Sciatic nerve (tissue), 2 donors: ENCODE results near the gene CASD1. TPM values are rescaled to one million over a fixed set of nuclear protein-coding genes. Genes with fewer than 3 reads are reported as not detected.

Source experiments
- ATAC-seq: fragments of 200-7000 bp; cut with Tn5 transposase; one replicate; pipeline ENCODE4 v1.9.1; 2020; ENCODE audit warnings: mild to moderate bottlenecking, moderate library complexity
- DNase-seq: peaks from one replicate; pipeline ENCODE4 v3.0.0-alpha.2; 2020; ENCODE audit warnings: low spot score
- intact Hi-C: fragments of 100-400 bp; cut with DNase I; formaldehyde crosslinking; loops from one replicate; pipeline ENCODE4 v1.14.2; 2022
- total RNA-seq: library from RNA; stranded (reverse); fragmentation: NEBNext Ultra II Directional; extraction: Animal tissue kit (Norgen Biotek cat#: 25700); gene quantifications from one replicate; pipeline ENCODE4 v1.2.1, GENCODE V29; 2021
- donor health status: DM: no; HTN: no; CAD: no.
- donor health status: DM: no; HTN: no; CAD: no.

The CASD1 gene
- total RNA-seq: 37.1 TPM

DNA sequence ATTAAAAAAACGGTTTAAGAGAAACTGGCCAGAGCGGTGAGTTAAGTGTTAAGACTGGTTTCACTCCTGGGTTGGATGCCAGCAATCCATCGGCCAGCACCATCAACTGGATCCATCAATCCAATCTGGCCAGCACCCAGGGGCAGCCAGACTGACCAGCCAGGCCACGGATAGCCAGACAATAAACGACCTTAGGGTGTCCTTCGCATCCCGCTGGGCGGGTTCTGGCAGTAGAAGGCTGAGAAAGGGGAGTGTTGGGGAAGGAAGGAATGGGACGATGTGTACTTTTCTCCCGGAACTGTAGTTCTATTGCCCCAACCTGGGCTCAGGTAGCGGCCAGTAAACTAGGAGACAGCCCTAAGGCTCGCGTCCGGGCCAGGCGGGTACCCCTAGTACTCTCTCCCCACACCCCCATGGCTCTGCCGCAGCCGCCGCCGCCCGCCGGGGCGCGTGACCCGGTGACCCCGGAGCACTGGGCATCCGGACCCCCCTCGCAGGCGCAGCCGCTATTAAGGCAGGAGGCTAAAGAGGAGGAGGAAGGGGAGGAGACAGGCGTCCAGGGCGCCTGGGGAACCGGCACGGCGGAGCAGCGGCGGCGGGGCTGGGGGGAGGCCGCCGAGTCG is at the start of gene CASD1:
CASD1 (plus strand) TSS at position 546 of the 623 bp plus-strand sequence. CDS start 276 bp downstream, outside the sequence.
- ATAC-seq (peak; percentile 76), DNase-seq (peak; percentile 71)
- intact Hi-C loops: no loop called here

DNA sequence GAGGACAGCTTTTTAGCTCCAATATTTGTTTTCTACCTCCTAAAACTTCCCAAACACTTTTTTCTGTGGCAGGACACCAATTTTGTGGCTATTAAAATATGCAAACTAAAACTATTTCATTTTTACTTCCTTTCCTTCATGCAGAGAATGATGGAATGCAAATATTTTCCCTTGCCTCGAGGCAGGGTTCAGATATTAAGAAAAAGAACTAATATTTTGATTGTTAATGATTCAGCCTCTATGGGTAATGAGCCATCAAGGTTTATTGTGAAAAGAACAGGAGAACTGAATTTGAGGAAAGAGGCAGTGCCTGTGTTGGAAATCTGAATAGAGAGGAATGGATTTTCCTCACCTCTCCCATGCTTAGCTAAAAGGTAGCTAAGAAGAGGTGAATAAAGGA is 43.1 kb upstream of the CASD1 start:
- intact Hi-C loops: no loop called here
- no peak for ATAC-seq

GRCh38 chr7:94471604-94472003 is 38.0 kb upstream of the CASD1 start:
- no peak for ATAC-seq
- DNase-seq: no peak
- intact Hi-C loops: no loop called here

More for the DNA sequence above, 43.1 kb upstream of the CASD1 start:
- no peak for DNase-seq

- no peak for ATAC-seq
- no peak for DNase-seq
- intact Hi-C loops: no loop called here
Measured at GRCh38 chr7:94472608-94473007, 37.0 kb upstream of the CASD1 start.

- ATAC-seq (no peak), DNase-seq (no peak)
- intact Hi-C loops: no loop called here
Measured at GRCh38 chr7:94476251-94476840, 33.3 kb upstream of the CASD1 start.

GRCh38 chr7:94477878-94478277 is 31.7 kb upstream of the CASD1 start:
- intact Hi-C loops: no loop called here
- ATAC-seq: no peak

DNA sequence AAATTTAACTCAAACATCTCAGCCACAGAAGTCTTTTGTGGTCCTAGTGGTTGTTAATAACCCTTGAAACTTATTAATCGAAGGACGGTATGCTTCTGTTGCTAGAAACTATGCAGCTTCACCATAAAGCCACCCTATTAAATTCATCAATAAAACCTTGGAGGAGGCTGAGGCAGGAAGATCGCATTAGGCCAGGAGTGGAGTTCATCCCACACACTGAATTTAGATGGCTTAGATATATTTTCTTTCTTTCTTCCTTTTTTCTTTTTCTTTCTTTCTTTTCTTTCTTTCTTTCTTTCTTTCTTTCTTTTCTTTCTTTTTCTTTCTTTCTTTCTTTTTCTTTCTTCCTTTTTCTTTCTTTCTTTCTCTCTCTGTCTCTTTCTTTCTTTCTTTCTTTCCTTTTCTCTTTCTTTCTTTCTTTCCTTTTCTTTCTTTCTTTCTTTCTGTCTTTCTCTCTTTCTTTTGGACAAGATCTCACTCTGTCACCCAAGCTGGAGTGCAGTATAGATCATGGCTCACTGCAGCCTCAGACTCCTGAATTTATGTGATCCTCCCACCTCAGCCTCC is 30.9 kb upstream of the CASD1 start:
- no peak for DNase-seq
- intact Hi-C loops: no loop called here
- no peak for ATAC-seq

More at GRCh38 chr7:94477878-94478277, 31.7 kb upstream of the CASD1 start:
- DNase-seq: no peak

DNA sequence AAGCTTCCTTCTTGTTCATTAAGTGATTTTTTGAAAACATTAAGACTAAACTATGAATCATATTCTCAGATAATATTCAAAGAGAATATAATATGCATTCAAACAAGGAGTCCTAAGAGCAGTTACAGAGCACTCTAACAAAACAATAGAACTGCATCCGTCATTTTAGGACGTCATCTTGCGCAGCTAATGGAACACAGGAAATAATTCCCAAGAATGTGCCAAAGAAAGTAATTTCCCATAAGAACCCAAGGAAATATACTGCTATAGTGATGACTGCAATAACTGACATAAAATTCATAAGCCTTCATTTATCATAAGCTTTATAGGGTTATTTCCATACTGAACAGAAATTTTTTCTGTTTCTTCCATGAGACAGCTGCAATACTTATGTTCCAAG is 28.3 kb upstream of the CASD1 start:
- no peak for ATAC-seq
- DNase-seq: no peak
- intact Hi-C loops: no loop called here

DNA sequence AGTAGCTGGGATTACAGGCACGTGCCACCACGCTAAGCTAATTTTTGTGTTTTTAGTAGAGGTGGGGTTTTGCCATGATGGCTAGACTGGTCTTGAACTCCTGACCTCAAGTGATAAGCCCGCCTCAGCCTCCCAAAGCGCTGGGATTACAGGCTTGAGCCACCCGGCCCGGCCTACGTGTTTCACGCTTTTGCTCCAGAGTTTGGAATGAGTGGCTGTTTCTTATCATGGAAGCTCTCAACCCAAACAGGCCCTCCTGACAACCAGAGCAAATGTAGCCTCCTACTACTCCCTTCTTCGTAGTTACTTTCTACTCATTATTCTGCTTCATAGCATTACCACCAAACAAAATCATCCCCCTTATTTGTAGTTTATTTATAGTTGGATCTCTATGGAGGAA is 26.8 kb upstream of the CASD1 start:
- DNase-seq: no peak
- ATAC-seq: no peak
- intact Hi-C loops: no loop called here

GRCh38 chr7:94483843-94484242 is 25.8 kb upstream of the CASD1 start:
- no peak for DNase-seq
- intact Hi-C loops: no loop called here
- ATAC-seq: no peak

DNA sequence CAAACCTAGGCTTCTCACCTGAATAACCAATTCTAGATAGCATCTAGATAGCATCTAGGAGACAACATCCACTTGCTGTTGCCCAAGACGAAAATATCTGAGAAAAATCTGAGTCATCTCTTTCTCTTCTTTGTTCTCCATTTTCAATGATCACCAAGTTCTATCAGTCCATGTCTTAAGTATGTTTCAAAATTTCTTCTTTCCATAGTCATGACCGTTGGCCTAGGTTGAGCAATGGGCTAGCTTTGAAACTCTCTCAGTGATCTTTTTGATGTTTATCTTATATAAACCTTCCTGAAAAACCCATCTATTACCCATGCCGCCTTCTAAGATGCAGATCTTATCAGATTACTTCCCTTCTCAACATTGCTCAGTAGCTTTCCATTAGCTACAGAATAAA is 23.4 kb upstream of the CASD1 start:
- ATAC-seq (no peak), DNase-seq (no peak)
- intact Hi-C loops: no loop called here

DNA sequence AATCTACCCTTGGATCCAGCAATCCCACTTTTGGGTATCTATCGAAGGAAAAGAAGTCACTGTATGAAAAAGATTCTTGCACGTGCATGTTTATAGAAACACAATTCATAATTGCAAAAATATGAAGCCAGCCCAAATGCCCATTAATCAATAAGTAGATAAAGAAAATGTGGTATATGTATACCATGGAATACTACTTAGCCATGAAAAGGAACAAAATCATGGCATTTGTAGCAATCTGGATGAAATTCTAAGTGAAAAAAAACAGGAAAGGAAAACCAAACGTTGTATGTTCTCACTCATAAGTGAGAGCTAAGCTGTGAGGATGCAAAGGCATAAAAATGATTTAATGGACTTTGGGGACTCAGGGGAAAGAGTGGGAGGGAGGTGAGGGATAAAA is 18.2 kb upstream of the CASD1 start:
- intact Hi-C loops: no loop called here
- no peak for ATAC-seq

GRCh38 chr7:94492601-94493000 is 17.0 kb upstream of the CASD1 start:
- ATAC-seq (no peak), DNase-seq (no peak)
- intact Hi-C loops: no loop called here

More for the DNA sequence above, 18.2 kb upstream of the CASD1 start:
- no peak for DNase-seq

GRCh38 chr7:94497874-94498670 is 11.5 kb upstream of the CASD1 start:
- intact Hi-C loops: no loop called here
- ATAC-seq: no peak
- no peak for DNase-seq

DNA sequence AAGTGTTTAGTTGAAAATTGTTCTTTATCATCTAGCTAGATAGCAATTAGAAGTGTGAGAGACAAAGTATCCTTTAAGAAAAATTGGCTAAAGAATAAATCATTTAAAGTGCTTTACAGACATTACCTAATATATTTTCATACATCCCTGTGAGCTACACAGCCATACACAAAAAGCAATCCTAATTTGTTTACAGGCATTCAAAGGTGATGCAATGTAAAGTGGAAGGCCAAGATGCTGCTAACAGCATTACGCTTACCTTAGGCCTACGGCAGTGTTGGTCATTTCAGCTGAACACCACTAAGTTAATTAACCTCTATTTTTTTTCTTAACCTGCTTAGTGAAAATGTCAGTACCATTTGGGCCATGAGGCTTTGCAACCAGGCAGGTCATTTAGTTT is 10.7 kb upstream of the CASD1 start:
- DNase-seq (no peak), ATAC-seq (no peak)
- intact Hi-C loops: no loop called here

- ATAC-seq (no peak), DNase-seq (no peak)
- intact Hi-C loops: no loop called here
Measured at GRCh38 chr7:94507462-94507861, 2.1 kb upstream of the CASD1 start.

DNA sequence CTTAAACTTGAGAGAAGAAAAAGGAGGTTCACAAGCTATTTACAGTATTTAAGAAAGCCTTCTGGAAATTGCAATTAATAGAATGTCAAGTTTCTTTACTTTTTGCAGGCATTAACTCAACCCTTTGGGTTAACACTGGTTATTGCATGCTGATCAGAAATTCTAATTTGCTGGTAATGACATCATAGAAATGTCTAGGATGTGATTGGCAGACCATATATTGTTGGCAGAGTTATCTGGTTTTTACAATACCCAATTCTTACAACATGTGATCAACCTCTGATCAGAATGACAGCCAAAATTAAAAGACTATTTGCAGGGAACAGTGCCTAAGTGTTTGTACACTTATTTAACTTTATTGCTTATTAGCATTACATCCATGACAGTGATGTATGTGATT is 1.6 kb upstream of the CASD1 start:
- DNase-seq: no peak
- intact Hi-C loops: no loop called here
- ATAC-seq: no peak

DNA sequence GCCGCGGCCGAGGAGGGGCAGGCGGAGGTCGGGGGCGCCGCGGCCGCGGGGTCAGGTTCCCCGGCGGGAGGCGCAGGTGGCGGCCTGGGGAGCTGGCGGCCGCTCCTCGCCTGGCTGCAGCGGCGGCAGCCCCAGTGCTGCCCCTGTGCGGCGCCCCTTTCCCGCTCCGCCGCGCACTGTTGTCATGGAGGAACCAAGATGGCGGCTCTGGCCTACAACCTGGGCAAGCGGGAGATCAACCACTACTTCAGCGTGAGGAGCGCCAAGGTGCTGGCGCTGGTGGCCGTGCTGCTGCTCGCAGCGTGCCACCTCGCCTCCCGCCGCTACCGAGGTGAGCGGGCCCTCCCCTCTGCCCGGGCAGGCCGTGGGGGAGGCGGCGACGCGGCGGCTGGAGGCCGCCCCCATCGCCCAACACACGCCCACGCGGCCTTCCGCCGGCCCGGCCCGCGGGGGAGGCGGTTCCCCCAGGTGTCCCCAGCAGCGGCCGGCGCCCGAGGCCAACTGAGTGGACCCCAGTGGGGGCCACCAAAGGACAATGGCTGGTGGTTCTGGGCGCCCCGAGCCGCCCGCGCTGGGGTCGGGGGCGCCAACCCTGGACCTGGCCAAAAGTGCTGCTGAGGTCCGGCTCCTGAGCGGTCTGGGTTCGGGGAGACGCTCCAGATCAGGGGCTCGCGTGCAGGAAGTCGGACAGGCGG is 425 bp downstream of the CASD1 start:
- intact Hi-C loops: no loop called here
- ATAC-seq (peak; percentile 85), DNase-seq (peak; percentile 80)
